Stimulated activated effector memory CD8-positive, alpha-beta T cell treated with anti-CD3 and anti-CD28 coated beads, Interleukin-12 subunit alpha, Interleukin-12 subunit beta, amount 100 ng/mL, for 72 hours (primary cell): ENCODE measurements around the gene APH1A.
"Not testable (repeated sequence)": the region's sequence is repeated elsewhere in the genome, so short reads cannot be mapped to it uniquely, and the experiment has no call there.

ENCODE experiments used
- ATAC-seq: fragments of 150-1000 bp; cut with Tn5 transposase; 2 replicates; pipeline ENCODE4 v1.10.0; 2021
- DNase-seq, 2 donors: peaks; one replicate each; pipeline ENCODE4 v3.0.0; 2021 to 2022; ENCODE audit warnings: low spot score in 2 of 2
- H3K27ac Mint-ChIP-seq: one replicate; pipeline ENCODE4 v1.8.0; 2022; ENCODE audit warnings: mild to moderate bottlenecking, mixed read lengths
- H3K36me3 Mint-ChIP-seq: one replicate; pipeline ENCODE4 v1.8.0; 2022; ENCODE audit warnings: mild to moderate bottlenecking, mixed read lengths
- H3K4me1 Mint-ChIP-seq: one replicate; pipeline ENCODE4 v1.8.0; 2022; ENCODE audit warnings: mixed read lengths
- H3K4me3 Mint-ChIP-seq: one replicate; pipeline ENCODE4 v1.8.0; 2022; ENCODE audit warnings: mild to moderate bottlenecking, mixed read lengths
- H3K9me3 Mint-ChIP-seq: one replicate; pipeline ENCODE4 v1.8.0; 2022; ENCODE audit warnings: mixed read lengths

The APH1A gene

DNA sequence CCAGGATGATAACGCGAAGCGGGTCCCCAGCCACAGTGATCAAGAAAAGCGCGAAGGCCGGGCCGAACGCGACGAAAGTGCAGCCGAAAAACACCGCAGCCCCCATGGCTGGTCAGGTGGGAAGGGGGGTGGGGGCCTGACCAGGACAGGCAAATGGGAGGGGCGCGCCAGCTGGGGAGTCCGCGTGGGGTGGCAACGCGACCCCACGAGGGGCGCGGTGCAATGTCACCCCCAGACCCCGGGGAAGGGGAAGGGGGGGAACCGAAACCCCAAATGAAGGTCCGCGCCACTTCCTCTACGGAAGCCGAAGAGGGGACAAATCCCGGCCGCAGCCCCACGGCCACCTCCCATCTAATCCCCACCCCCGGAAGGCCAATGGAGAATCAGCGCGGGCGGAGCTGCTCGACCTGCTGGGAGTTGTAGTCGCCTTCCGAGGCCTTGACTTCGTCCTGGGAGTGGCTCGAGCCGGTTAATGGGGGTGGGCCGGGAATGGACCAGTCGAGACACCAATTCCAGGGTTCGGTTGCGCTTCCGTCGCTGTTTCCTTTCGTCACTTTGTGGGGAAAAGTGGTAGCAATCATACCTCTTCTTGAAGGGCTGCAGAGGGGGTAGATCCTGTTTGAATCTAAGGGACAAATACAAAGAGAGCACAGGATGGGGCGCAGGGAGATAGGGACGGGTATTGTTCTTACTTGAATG lies at the start of gene APH1A:
Gene APH1A, minus strand, starts transcription at position 312 of the 699 bp plus-strand sequence. Its CDS starts 206 bp downstream, at position 106.
- ATAC-seq (peak; percentile 98), DNase-seq (peak; percentile 80 to 95)
- no peaks in the 10 kb centered on the region for H3K9me3 Mint-ChIP-seq
- peaks cover 48% of the 10 kb centered on the region for H3K36me3 Mint-ChIP-seq
- peak within 1 kb of the TSS; percentile 98 for H3K27ac Mint-ChIP-seq
- peak within 1 kb of the TSS; percentile 92 for H3K4me3 Mint-ChIP-seq
- peaks cover 29% of the 10 kb centered on the region for H3K4me1 Mint-ChIP-seq

DNA sequence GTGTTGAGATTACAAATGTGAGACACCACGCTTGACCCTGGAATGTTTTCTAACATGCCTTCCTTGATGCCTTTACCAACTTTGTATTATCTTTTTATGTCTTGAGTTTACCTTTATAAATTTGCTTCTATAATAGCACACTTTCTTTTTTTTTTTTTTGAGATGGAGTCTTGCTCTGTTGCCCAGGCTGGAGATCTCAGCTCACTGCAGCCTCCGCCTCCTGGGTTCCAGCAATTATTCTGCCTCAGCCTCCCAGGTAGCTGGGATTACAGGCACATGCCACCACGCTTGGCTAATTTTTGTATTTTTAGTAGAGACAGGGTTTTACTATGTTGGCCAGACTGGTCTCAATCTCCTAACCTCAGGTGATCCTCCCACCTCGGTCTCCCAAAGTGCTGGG lies 45.9 kb upstream of the APH1A start:
- not testable (repeated sequence) for H3K9me3 Mint-ChIP-seq, DNase-seq, H3K4me1 Mint-ChIP-seq, H3K36me3 Mint-ChIP-seq, H3K4me3 Mint-ChIP-seq, H3K27ac Mint-ChIP-seq, ATAC-seq

GRCh38 chr1:150311762-150312161 lies 42.9 kb upstream of the APH1A start:
- ATAC-seq (no peak), DNase-seq (no peak)
- H3K4me3 Mint-ChIP-seq = no peak overlapping the region
- no peaks in the 10 kb centered on the region for H3K9me3 Mint-ChIP-seq
- H3K27ac Mint-ChIP-seq = no peak overlapping the region
- no peaks in the 10 kb centered on the region for H3K4me1 Mint-ChIP-seq
- H3K36me3 Mint-ChIP-seq = peaks cover 31% of the 10 kb centered on the region

- peaks cover 50% of the 10 kb centered on the region for H3K36me3 Mint-ChIP-seq
Observed at GRCh38 chr1:150309758-150310508, 41.1 kb upstream of the APH1A start.

DNA sequence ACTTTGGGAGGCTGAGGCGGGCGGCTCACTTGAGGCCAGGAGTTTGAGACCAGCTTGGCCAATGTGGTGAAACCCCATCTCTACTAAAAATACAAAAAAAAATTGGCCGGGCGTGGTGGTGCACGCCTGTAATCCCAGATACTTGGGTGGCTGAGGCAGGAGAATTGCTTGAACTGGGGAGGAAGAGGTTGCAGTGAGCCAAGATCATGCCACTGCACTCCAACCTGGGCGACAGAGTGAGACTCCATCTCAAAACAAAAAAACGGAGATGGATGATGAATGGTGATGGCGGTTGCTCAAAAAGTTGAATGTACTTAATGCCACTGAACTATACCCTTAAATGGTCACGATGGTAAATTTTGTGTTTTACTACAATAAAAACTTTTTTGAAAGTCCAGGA lies 39.8 kb upstream of the APH1A start:
- peaks cover 63% of the 10 kb centered on the region for H3K36me3 Mint-ChIP-seq
- not testable (repeated sequence) for H3K4me3 Mint-ChIP-seq, DNase-seq, H3K4me1 Mint-ChIP-seq, H3K27ac Mint-ChIP-seq, ATAC-seq, H3K9me3 Mint-ChIP-seq

More at GRCh38 chr1:150309758-150310508, 41.1 kb upstream of the APH1A start:
- no peak for DNase-seq
- ATAC-seq = no peak
- Mint-ChIP-seq H3K9me3 (no peaks in the 10 kb centered on the region), H3K27ac (no peak overlapping the region), H3K4me1 (no peaks in the 10 kb centered on the region), H3K4me3 (no peak overlapping the region)

DNA sequence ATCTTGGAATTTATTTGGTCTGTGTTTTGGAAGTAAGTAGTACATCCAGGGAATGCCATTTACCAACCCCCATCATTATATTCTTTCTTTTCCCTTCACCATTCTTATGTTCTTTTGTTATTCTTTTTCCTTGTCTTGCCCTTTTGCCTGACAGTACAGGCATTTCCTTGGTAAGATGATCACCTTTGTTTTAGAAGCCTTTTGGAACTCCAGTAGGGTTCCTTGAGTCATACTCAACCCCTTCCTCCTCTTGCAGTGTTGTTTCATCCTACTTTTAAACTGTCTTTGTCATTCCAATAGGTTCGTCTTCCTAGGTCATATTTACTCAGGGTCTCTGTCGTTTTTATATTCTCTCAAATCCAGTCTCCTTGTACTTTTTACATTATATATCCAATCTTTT lies 34.1 kb upstream of the APH1A start:
- ATAC-seq = no peak
- Mint-ChIP-seq H3K27ac (no peak overlapping the region), H3K9me3 (no peaks in the 10 kb centered on the region), H3K4me3 (no peak overlapping the region), H3K4me1 (no peaks in the 10 kb centered on the region), H3K36me3 (peaks cover 100% of the 10 kb centered on the region)
- no peak for DNase-seq

- DNase-seq (no peak), ATAC-seq (no peak)
- Mint-ChIP-seq H3K4me1 (no peaks in the 10 kb centered on the region), H3K36me3 (peaks cover 100% of the 10 kb centered on the region), H3K4me3 (no peak overlapping the region), H3K27ac (peak overlapping the region; percentile 13), H3K9me3 (no peaks in the 10 kb centered on the region)
Observed at GRCh38 chr1:150302338-150302737, 33.5 kb upstream of the APH1A start.

GRCh38 chr1:150299716-150300115 lies 30.9 kb upstream of the APH1A start:
- Mint-ChIP-seq H3K4me1 (peaks cover 19% of the 10 kb centered on the region), H3K9me3 (no peaks in the 10 kb centered on the region), H3K27ac (peak overlapping the region; percentile 14), H3K36me3 (peaks cover 100% of the 10 kb centered on the region), H3K4me3 (no peak overlapping the region)
- ATAC-seq = no peak
- no peak for DNase-seq

DNA sequence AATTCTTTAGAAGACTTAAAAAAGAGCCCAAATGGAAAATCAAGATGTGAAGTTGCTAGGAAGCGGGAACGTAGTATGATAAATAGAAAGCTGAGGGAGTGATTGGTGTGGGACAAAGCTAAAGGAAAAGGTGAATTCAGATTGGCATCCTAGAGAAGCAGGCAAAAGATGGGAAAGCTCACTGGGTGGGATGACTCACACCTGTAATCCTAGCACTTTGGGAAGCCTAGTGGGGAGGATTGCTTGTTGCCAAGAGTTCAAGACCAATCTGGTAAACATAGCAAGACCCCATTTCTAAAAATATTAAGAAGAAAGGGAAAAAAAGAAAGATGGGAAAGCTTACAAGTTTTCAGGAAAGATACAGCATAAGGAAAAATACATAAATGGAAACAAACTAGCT lies 26.7 kb upstream of the APH1A start:
- no peak for ATAC-seq
- H3K4me3 Mint-ChIP-seq = peak overlapping the region; percentile 82
- H3K9me3 Mint-ChIP-seq = no peaks in the 10 kb centered on the region
- H3K27ac Mint-ChIP-seq = peak overlapping the region; percentile 46
- DNase-seq = no peak
- peaks cover 27% of the 10 kb centered on the region for H3K4me1 Mint-ChIP-seq
- H3K36me3 Mint-ChIP-seq = peaks cover 63% of the 10 kb centered on the region

DNA sequence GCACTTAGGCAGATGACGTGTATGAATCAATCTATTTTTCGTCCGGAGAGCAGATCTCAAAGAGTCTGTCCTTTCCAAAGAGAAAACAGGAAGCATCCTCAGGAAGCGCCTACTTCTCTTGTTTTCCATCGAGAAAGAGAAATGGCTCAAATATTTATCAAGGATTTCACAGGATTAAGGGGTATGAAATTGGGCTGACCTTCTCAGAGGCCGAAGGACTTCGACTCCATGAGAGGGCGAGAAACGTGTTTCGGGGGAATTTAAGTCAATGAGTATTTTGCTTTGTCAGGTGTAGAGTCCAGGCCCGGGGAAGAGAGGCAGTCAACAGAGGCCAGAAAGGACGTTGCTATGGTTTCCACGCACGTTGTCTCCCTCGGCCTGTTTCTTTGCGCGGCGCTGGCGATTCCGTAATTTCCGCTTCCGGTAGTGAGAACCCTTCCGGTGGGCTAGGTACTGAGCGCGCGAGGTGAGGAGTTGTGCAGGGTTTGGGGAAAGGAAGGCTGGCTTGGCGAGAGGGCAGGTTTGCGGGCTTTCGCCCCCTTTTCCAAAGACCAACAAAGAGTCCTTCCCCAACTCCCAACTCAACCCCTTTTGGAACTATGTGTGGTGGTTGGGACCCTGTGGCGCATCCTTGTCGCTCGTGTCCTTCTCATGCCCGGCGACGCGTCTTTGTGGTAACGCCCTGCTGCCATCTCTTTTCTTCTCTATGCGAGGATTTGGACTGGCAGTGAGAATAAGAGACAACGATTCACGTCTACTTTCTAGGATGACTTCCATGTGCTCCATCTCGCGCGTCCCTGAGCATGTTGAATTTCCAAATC lies 24.8 kb upstream of the APH1A start, which contains the start of gene MRPS21:
Gene MRPS21, plus strand, starts transcription at position 429 of the 821 bp plus-strand sequence. CDS start 506 bp downstream, outside the sequence.
- no peaks in the 10 kb centered on the region for H3K9me3 Mint-ChIP-seq
- H3K36me3 Mint-ChIP-seq = peaks cover 44% of the 10 kb centered on the region
- peak within 1 kb of the TSS; percentile 96 for H3K27ac Mint-ChIP-seq
- H3K4me1 Mint-ChIP-seq = peaks cover 27% of the 10 kb centered on the region
- peak; percentile 100 for ATAC-seq
- DNase-seq = peak; percentile 68 to 92
- peak within 1 kb of the TSS; percentile 82 for H3K4me3 Mint-ChIP-seq

DNA sequence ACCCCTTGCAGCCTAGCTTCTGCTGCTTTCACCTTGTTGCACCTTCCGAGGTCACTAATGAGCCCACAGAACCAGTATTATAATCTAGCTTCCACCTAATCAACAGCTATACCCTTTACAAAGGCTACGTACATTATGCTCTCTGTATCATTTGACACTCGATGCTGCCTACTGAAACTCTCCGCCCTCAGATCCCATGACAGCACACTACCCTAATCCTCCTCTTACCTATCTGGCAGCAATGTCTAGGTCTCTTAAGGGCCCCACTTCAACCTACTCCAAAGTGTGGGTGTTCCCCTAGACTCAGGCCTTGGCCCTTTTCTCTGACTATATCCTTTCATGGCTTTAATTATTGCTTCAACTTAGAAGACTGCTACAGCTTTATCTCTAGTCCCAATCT lies 20.0 kb upstream of the APH1A start:
- no peak for ATAC-seq
- no peak for DNase-seq
- H3K9me3 Mint-ChIP-seq = no peaks in the 10 kb centered on the region
- H3K4me1 Mint-ChIP-seq = peaks cover 8% of the 10 kb centered on the region
- no peak overlapping the region for H3K4me3 Mint-ChIP-seq
- no peak overlapping the region for H3K27ac Mint-ChIP-seq
- peaks cover 4% of the 10 kb centered on the region for H3K36me3 Mint-ChIP-seq

- peaks cover 7% of the 10 kb centered on the region for H3K4me1 Mint-ChIP-seq
- DNase-seq (no peak), ATAC-seq (no peak)
- no peak overlapping the region for H3K27ac Mint-ChIP-seq
- peaks cover 4% of the 10 kb centered on the region for H3K36me3 Mint-ChIP-seq
- H3K9me3 Mint-ChIP-seq = no peaks in the 10 kb centered on the region
- no peak overlapping the region for H3K4me3 Mint-ChIP-seq
Observed at GRCh38 chr1:150288382-150288781, 19.6 kb upstream of the APH1A start.

DNA sequence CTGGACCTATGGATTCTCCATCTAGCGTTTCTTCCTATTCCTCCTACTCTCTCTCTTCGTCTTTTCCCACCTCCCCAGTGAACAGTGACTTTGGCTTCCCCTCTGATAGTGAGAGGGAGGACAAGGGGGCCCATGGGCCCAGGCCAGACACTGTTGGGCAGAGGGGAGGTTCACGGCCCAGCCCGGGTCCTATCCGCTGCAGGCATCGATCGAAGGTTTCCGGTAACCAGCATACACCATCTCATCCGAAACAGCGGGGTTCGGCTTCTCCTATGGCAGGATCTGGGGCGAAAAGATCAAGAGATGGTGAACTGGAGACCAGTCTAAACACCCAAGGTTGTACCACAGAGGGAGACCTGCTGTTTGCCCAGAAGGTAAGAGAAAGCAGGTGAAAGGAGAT lies 14.4 kb upstream of the APH1A start:
- H3K36me3 Mint-ChIP-seq = no peaks in the 10 kb centered on the region
- no peaks in the 10 kb centered on the region for H3K9me3 Mint-ChIP-seq
- ATAC-seq = no peak
- peaks cover 30% of the 10 kb centered on the region for H3K4me1 Mint-ChIP-seq
- no peak overlapping the region for H3K27ac Mint-ChIP-seq
- DNase-seq = no peak
- H3K4me3 Mint-ChIP-seq = peak overlapping the region; percentile 75

DNA sequence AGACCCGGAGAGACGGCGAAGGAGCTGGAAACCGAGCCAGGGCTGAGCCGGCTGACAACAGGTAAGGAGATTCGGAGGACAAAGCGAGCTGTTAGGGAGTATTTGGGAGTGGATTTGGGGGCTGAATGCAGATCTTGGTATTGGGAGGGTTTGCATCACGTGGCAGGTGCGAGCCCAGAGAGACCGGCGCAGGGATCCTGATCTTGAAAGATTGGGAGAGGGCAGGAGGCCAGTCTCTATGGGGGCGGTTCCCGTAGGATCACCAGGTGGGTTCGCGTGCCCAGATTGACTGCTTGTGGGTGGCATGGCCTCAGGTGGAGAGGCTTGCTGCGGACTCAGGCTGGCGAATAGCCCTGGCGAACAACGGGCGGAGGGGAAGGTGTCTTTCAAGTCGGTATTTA lies 13.7 kb upstream of the APH1A start:
- Mint-ChIP-seq H3K4me3 (peak overlapping the region; percentile 75), H3K4me1 (peaks cover 30% of the 10 kb centered on the region), H3K27ac (peak overlapping the region; percentile 75), H3K9me3 (no peaks in the 10 kb centered on the region), H3K36me3 (no peaks in the 10 kb centered on the region)
- DNase-seq (no peak), ATAC-seq (no peak)
